GM23248 (cell line): ENCODE data around the gene CLECL1.

Source experiments
- EZH2 ChIP-seq: fragments of 200-600 bp; sonication (generic); IDR thresholded peaks from 2 replicates; pipeline ENCODE4 v1.6.1; 2018; ENCODE audit warnings: antibody characterized with exemption, mild to moderate bottlenecking; ENCODE audit not compliant: insufficient read depth, poor library complexity, severe bottlenecking
- EZH2phosphoT487 ChIP-seq: fragments of 200-600 bp; sonication (generic); IDR thresholded peaks from 2 replicates; pipeline ENCODE4 v1.6.1; 2018; ENCODE audit warnings: antibody characterized with exemption, moderate library complexity, mild to moderate bottlenecking, low read depth; ENCODE audit not compliant: insufficient read depth

DNA sequence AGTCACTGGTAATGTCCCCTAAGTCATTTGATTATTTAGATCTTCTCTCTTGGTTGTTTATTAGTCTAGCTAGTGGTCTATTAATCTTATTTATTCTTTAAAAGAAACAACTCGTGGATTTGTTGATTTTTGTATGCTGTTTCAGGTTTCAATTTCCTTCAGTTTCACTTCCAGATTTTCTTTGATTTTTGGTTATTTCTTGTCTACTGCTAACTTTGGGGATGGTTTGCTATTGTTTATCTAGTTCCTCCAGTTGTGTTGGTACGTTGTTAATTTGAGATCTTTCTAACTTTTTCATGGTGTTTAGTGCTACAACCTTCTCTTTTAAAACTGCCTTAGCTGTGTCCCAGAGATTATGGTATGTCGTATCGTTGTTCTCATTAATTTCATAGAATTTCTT lies 46.3 kb upstream of the CLECL1 start:
- TF ChIP-seq EZH2 (no peak), EZH2phosphoT487 (no peak)
